Neuronal stem cell (in vitro differentiated cells): ENCODE data around the gene CTDSP2.
"Not testable (repeated sequence)": the region's sequence is repeated elsewhere in the genome, so short reads cannot be mapped to it uniquely, and the experiment has no call there.

Experiments
- DNase-seq: peaks from one replicate; pipeline ENCODE4 v3.0.0-alpha.2; 2013; ENCODE audit warnings: low spot score
- H2AFZ ChIP-seq: one replicate; pipeline ENCODE4 v1.6.1; 2013; ENCODE audit warnings: mild to moderate bottlenecking, low read length, inconsistent platforms
- H2AK5ac ChIP-seq: 2 replicates; pipeline ENCODE4 v1.6.1; 2013; ENCODE audit warnings: low read depth, mild to moderate bottlenecking, inconsistent platforms, low read length, moderate library complexity, mixed read lengths
- H2BK120ac ChIP-seq: 2 replicates; pipeline ENCODE4 v1.6.1; 2013; ENCODE audit warnings: low read depth, mild to moderate bottlenecking, inconsistent platforms, low read length, moderate library complexity, mixed read lengths
- H2BK12ac ChIP-seq: one replicate; pipeline ENCODE4 v1.6.1; 2013; ENCODE audit warnings: low read length, inconsistent platforms
- H2BK15ac ChIP-seq: 2 replicates; pipeline ENCODE4 v1.6.1; 2013; ENCODE audit warnings: mild to moderate bottlenecking, low read length, inconsistent platforms, mixed read lengths
- H2BK5ac ChIP-seq: one replicate; pipeline ENCODE4 v1.6.1; 2013; ENCODE audit warnings: inconsistent platforms, mild to moderate bottlenecking, low read length, moderate library complexity
- H3K14ac ChIP-seq: one replicate; pipeline ENCODE4 v1.6.1; 2013; ENCODE audit warnings: low read length, inconsistent platforms
- H3K18ac ChIP-seq: 2 replicates; pipeline ENCODE4 v1.6.1; 2013; ENCODE audit warnings: low read length, inconsistent platforms
- H3K23ac ChIP-seq: 2 replicates; pipeline ENCODE4 v1.6.1; 2013; ENCODE audit warnings: low read depth, mild to moderate bottlenecking, mixed read lengths, low read length, inconsistent platforms; ENCODE audit not compliant: poor library complexity
- H3K27ac ChIP-seq: replicated peaks from 3 replicates; pipeline ENCODE4 v1.5.1; 2013; ENCODE audit warnings: low read length, inconsistent platforms
- H3K27me3 ChIP-seq, 3 experiments: 2 replicates each; pipeline ENCODE4 v1.6.1; 2013; ENCODE audit warnings: low read length in 3 of 3, mild to moderate bottlenecking in 2 of 3, inconsistent platforms in 1 of 3, low read depth in 1 of 3, mixed read lengths in 1 of 3, moderate library complexity in 1 of 3; ENCODE audit not compliant: control insufficient read depth in 3 of 3, insufficient read depth in 3 of 3
- H3K36me3 ChIP-seq, 2 donors: replicated peaks in 1 of 2; 2 replicates each; pipeline ENCODE4 v1.6.1; 2013; ENCODE audit warnings: low read length in 2 of 2; ENCODE audit not compliant: control insufficient read depth in 2 of 2, insufficient read depth in 2 of 2
- H3K4ac ChIP-seq: 2 replicates; pipeline ENCODE4 v1.6.1; 2013; ENCODE audit warnings: inconsistent platforms, mild to moderate bottlenecking, low read length, moderate library complexity
- H3K4me1 ChIP-seq, 2 donors: 1 replicate in 1 of 2; 2 replicates in 1 of 2; pipeline ENCODE4 v1.6.1; 2013; ENCODE audit warnings: low read length in 2 of 2, low read depth in 1 of 2; ENCODE audit not compliant: control insufficient read depth in 2 of 2, insufficient read depth in 1 of 2
- H3K4me2 ChIP-seq: one replicate; pipeline ENCODE4 v1.6.1; 2013; ENCODE audit warnings: mild to moderate bottlenecking, low read length, inconsistent platforms; ENCODE audit not compliant: insufficient read depth, poor library complexity, severe bottlenecking
- H3K4me3 ChIP-seq, 2 donors: 2 replicates each; pipeline ENCODE4 v1.5.1; 2013; ENCODE audit warnings: low read length in 2 of 2, mild to moderate bottlenecking in 2 of 2, inconsistent platforms in 1 of 2, moderate library complexity in 1 of 2
- H3K79me1 ChIP-seq: one replicate; pipeline ENCODE4 v1.6.1; 2013; ENCODE audit warnings: low read depth, mild to moderate bottlenecking, inconsistent platforms, low read length, moderate library complexity
- H3K9ac ChIP-seq: one replicate; pipeline ENCODE4 v1.6.1; 2013; ENCODE audit warnings: mild to moderate bottlenecking, low read depth, low read length, inconsistent platforms; ENCODE audit not compliant: poor library complexity
- H3K9me3 ChIP-seq, 2 donors: replicated peaks in 1 of 2; 2 replicates each; pipeline versions ENCODE3 to v1.6.1; 2013; ENCODE audit warnings: low read length in 2 of 2, mild to moderate bottlenecking in 2 of 2, inconsistent platforms in 1 of 2, low read depth in 1 of 2, mixed read lengths in 1 of 2, moderate library complexity in 1 of 2; ENCODE audit not compliant: control insufficient read depth in 2 of 2, insufficient read depth in 1 of 2
- H4K8ac ChIP-seq: one replicate; pipeline ENCODE4 v1.6.1; 2013; ENCODE audit warnings: low read depth, mild to moderate bottlenecking, inconsistent platforms, low read length, moderate library complexity
- H4K91ac ChIP-seq: one replicate; pipeline ENCODE4 v1.6.1; 2013; ENCODE audit warnings: low read length, low read depth, mild to moderate bottlenecking, inconsistent platforms; ENCODE audit not compliant: poor library complexity
- WGBS, 2 donors: extraction: QIAGEN DNeasy Blood & Tissue Kit; methylation state at CpG; one replicate each; pipeline ENCODE4 v1.1.7; 2013; ENCODE audit warnings: missing lambda C conversion rate in 2 of 2, mixed read lengths in 1 of 2; ENCODE audit not compliant: insufficient read length in 2 of 2, insufficient replicate concordance in 1 of 2; ENCODE audit errors: extremely low coverage in 2 of 2; 5-methylcytosine and 5-hydroxymethylcytosine counted together

CTDSP2 gene

GRCh38 chr12:57864442-57865083, 18.0 kb upstream of the CTDSP2 start:
- H2BK5ac ChIP-seq: no peak overlapping the region

GRCh38 chr12:57863676-57864075, 17.1 kb upstream of the CTDSP2 start:
- no CpG with 5 or more reads among the region's 1 CpG for WGBS, 2 donors
- Histone ChIP-seq H3K4me3 (no peak overlapping the region), H2BK12ac (no peak overlapping the region), H2BK15ac (no peak overlapping the region), H4K8ac (no peak overlapping the region), H3K4ac (no peak overlapping the region), H2BK120ac (no peak overlapping the region), H3K27me3 (peaks cover 0 to 13% (median 8%) of the 10 kb centered on the region in 3 experiments), H3K14ac (no peak overlapping the region), H3K18ac (peak overlapping the region; percentile 85), H3K23ac (no peak overlapping the region), H4K91ac (no peak overlapping the region), H3K79me1 (no peaks in the 10 kb centered on the region), H3K9ac (no peak overlapping the region), H3K36me3 (no peaks in the 10 kb centered on the region), H3K27ac (no peak overlapping the region), H3K4me2 (no peak overlapping the region), H3K4me1 (peaks cover 9 to 11% of the 10 kb centered on the region in 2 donors), H2BK5ac (no peak overlapping the region), H2AFZ (no peak overlapping the region), H2AK5ac (no peak overlapping the region), H3K9me3 (peaks cover 0 to 4% of the 10 kb centered on the region in 2 donors)
- DNase-seq: no peak

More at GRCh38 chr12:57864442-57865083, 18.0 kb upstream of the CTDSP2 start:
- Histone ChIP-seq H2BK15ac (no peak overlapping the region), H3K4me3 (no peak overlapping the region), H3K23ac (no peak overlapping the region), H3K9ac (no peak overlapping the region), H4K91ac (no peak overlapping the region), H2BK12ac (no peak overlapping the region), H2AK5ac (no peak overlapping the region), H2BK120ac (peak overlapping the region; percentile 84), H2AFZ (peak overlapping the region; percentile 67), H3K18ac (no peak overlapping the region), H3K27ac (no peak overlapping the region), H3K79me1 (no peaks in the 10 kb centered on the region), H3K4me2 (no peak overlapping the region), H3K4ac (no peak overlapping the region), H3K14ac (no peak overlapping the region), H3K36me3 (no peaks in the 10 kb centered on the region), H3K27me3 (peaks cover 0 to 8% (median 8%) of the 10 kb centered on the region in 3 experiments), H3K4me1 (peaks cover 14 to 18% of the 10 kb centered on the region in 2 donors), H4K8ac (no peak overlapping the region), H3K9me3 (peaks cover 0 to 4% of the 10 kb centered on the region in 2 donors)
- no CpG with 5 or more reads among the region's 8 CpGs for WGBS, 2 donors
- no peak for DNase-seq

- Histone ChIP-seq H2BK12ac (no peak overlapping the region), H3K4ac (no peak overlapping the region), H3K18ac (no peak overlapping the region), H3K27me3 (peaks cover 0 to 13% (median 8%) of the 10 kb centered on the region in 3 experiments), H2BK120ac (no peak overlapping the region), H3K9ac (no peak overlapping the region), H2AFZ (peak overlapping the region; percentile 58), H4K91ac (no peak overlapping the region), H3K4me3 (no peak overlapping the region), H3K9me3 (peaks cover 0 to 4% of the 10 kb centered on the region in 2 donors), H2AK5ac (no peak overlapping the region), H3K79me1 (no peaks in the 10 kb centered on the region), H3K4me2 (no peak overlapping the region), H3K14ac (no peak overlapping the region), H3K27ac (no peak overlapping the region), H3K36me3 (no peaks in the 10 kb centered on the region), H4K8ac (no peak overlapping the region), H2BK5ac (no peak overlapping the region), H2BK15ac (no peak overlapping the region), H3K23ac (no peak overlapping the region), H3K4me1 (peaks cover 2 to 6% of the 10 kb centered on the region in 2 donors)
- DNase-seq: no peak
- WGBS, 2 donors: no CpG with 5 or more reads among the region's 4 CpGs
These were observed 15.4 kb upstream of the CTDSP2 start for GRCh38 chr12:57861967-57862366.

GRCh38 chr12:57860883-57861282, 14.4 kb upstream of the CTDSP2 start:
- H2AFZ ChIP-seq, H3K36me3 ChIP-seq, H3K4ac ChIP-seq, H4K91ac ChIP-seq, H3K9me3 ChIP-seq, H3K4me3 ChIP-seq, DNase-seq, H3K4me2 ChIP-seq, H2AK5ac ChIP-seq, H3K23ac ChIP-seq, H3K4me1 ChIP-seq, H3K27ac ChIP-seq, H2BK120ac ChIP-seq, H2BK5ac ChIP-seq, H3K9ac ChIP-seq, H4K8ac ChIP-seq, H2BK12ac ChIP-seq, H2BK15ac ChIP-seq, H3K14ac ChIP-seq, H3K18ac ChIP-seq, H3K79me1 ChIP-seq: not testable (repeated sequence)
- peaks cover 0 to 13% (median 8%) of the 10 kb centered on the region in 3 experiments for H3K27me3 ChIP-seq
- WGBS, 2 donors: no CpG with 5 or more reads among the region's 5 CpGs
